ENCODE data around the gene NOMO2. TPM values are rescaled to one million over a fixed set of nuclear protein-coding genes. Genes with fewer than 3 reads are reported as not detected.
A peak's percentile ranks its signal among the peaks of the same experiment; 100 is the strongest.
"Not testable (repeated sequence)": the region's sequence is repeated elsewhere in the genome, so short reads cannot be mapped to it uniquely, and the experiment has no call there.

NOMO2 gene
- total and polyA plus RNA-seq, 10 of the 15 experiments (the other 5 are each of a cell fraction or from before 2014, with no cell fraction given) = 30.2 to 110 (median 73.2) TPM

- RAD21 ChIA-PET (ENCODE audit: unreplicated experiment); H4K20me1 ChIP-seq (ENCODE audit: control insufficient read depth, insufficient read depth); H3K79me2 ChIP-seq (ENCODE audit: control insufficient read depth, insufficient read depth, low read length); H3K9me3 ChIP-seq (replicated peaks; ENCODE audit: control insufficient read depth, insufficient read depth, low read length); CTCF ChIA-PET; POLR2A ChIA-PET; H3K36me3 ChIP-seq (ENCODE audit: control insufficient read depth in 2 of 2, insufficient read depth in 2 of 2, low read length in 1 of 2); intact Hi-C loops (cut with micrococcal nuclease; ENCODE audit: unreplicated experiment); in situ Hi-C loops (cut with MboI); SMC1A ChIA-PET (ENCODE audit: uncharacterized antibody, unreplicated experiment); H2AFZ ChIP-seq (ENCODE audit: control insufficient read depth, low read depth, low read length); ATAC-seq; FAIRE-seq; H3K27ac ChIP-seq (ENCODE audit: control insufficient read depth, insufficient read depth); BruUV-seq (replicated peaks); H3K9ac ChIP-seq (ENCODE audit: control insufficient read depth, insufficient read depth, low read length); DNase-seq (ENCODE audit: low read depth, low spot score); H3K4me2 ChIP-seq (ENCODE audit: control insufficient read depth, insufficient read depth); H3K4me1 ChIP-seq (ENCODE audit: control insufficient read depth, insufficient read depth, low read length); H3K4me3 ChIP-seq; H3K27me3 ChIP-seq (replicated peaks in 1 of 2; ENCODE audit: control insufficient read depth in 2 of 2, insufficient read depth in 2 of 2, low read length in 1 of 2): not testable (repeated sequence)
- TF ChIP-seq FOXK2 (IDR thresholded peaks at IDR 0.05) = 0 out of 2 replicates have a peak, but pooled peaks have one; percentile 28
- WGBS (ENCODE audit: insufficient coverage, insufficient replicate concordance, low lambda C conversion rate, missing lambda C conversion rate) = no CpG with 5 or more reads among the region's 25 CpGs
These were observed 175.4 kb downstream of the NOMO2 start for GRCh38 chr16:18386517-18386916.

GRCh38 chr16:18385285-18385684 lies 176.6 kb downstream of the NOMO2 start:
- H3K36me3 ChIP-seq (ENCODE audit: control insufficient read depth in 2 of 2, insufficient read depth in 2 of 2, low read length in 1 of 2); CTCF ChIA-PET; DNase-seq (ENCODE audit: low read depth, low spot score); intact Hi-C loops (cut with micrococcal nuclease; ENCODE audit: unreplicated experiment); H3K27ac ChIP-seq (ENCODE audit: control insufficient read depth, insufficient read depth); in situ Hi-C loops (cut with MboI); RAD21 ChIA-PET (ENCODE audit: unreplicated experiment); H2AFZ ChIP-seq (ENCODE audit: control insufficient read depth, low read depth, low read length); H4K20me1 ChIP-seq (ENCODE audit: control insufficient read depth, insufficient read depth); H3K4me3 ChIP-seq; H3K4me1 ChIP-seq (ENCODE audit: control insufficient read depth, insufficient read depth, low read length); ATAC-seq; H3K4me2 ChIP-seq (ENCODE audit: control insufficient read depth, insufficient read depth); H3K79me2 ChIP-seq (ENCODE audit: control insufficient read depth, insufficient read depth, low read length); H3K27me3 ChIP-seq (replicated peaks in 1 of 2; ENCODE audit: control insufficient read depth in 2 of 2, insufficient read depth in 2 of 2, low read length in 1 of 2); H3K9ac ChIP-seq (ENCODE audit: control insufficient read depth, insufficient read depth, low read length); BruUV-seq (replicated peaks); FAIRE-seq; POLR2A ChIA-PET; SMC1A ChIA-PET (ENCODE audit: uncharacterized antibody, unreplicated experiment); H3K9me3 ChIP-seq (replicated peaks; ENCODE audit: control insufficient read depth, insufficient read depth, low read length): not testable (repeated sequence)
- WGBS (ENCODE audit: insufficient coverage, insufficient replicate concordance, low lambda C conversion rate, missing lambda C conversion rate) = no CpG with 5 or more reads among the region's 33 CpGs

GRCh38 chr16:18384869-18385268 lies 177.0 kb downstream of the NOMO2 start:
- WGBS (ENCODE audit: insufficient coverage, insufficient replicate concordance, low lambda C conversion rate, missing lambda C conversion rate) = no CpG with 5 or more reads among the region's 31 CpGs
- ATAC-seq; SMC1A ChIA-PET (ENCODE audit: uncharacterized antibody, unreplicated experiment); H3K4me2 ChIP-seq (ENCODE audit: control insufficient read depth, insufficient read depth); H4K20me1 ChIP-seq (ENCODE audit: control insufficient read depth, insufficient read depth); H3K9ac ChIP-seq (ENCODE audit: control insufficient read depth, insufficient read depth, low read length); H3K36me3 ChIP-seq (ENCODE audit: control insufficient read depth in 2 of 2, insufficient read depth in 2 of 2, low read length in 1 of 2); H3K9me3 ChIP-seq (replicated peaks; ENCODE audit: control insufficient read depth, insufficient read depth, low read length); H3K79me2 ChIP-seq (ENCODE audit: control insufficient read depth, insufficient read depth, low read length); H3K27ac ChIP-seq (ENCODE audit: control insufficient read depth, insufficient read depth); H3K4me1 ChIP-seq (ENCODE audit: control insufficient read depth, insufficient read depth, low read length); in situ Hi-C loops (cut with MboI); H3K4me3 ChIP-seq; H2AFZ ChIP-seq (ENCODE audit: control insufficient read depth, low read depth, low read length); RAD21 ChIA-PET (ENCODE audit: unreplicated experiment); H3K27me3 ChIP-seq (replicated peaks in 1 of 2; ENCODE audit: control insufficient read depth in 2 of 2, insufficient read depth in 2 of 2, low read length in 1 of 2); CTCF ChIA-PET; POLR2A ChIA-PET; FAIRE-seq; BruUV-seq (replicated peaks); DNase-seq (ENCODE audit: low read depth, low spot score); intact Hi-C loops (cut with micrococcal nuclease; ENCODE audit: unreplicated experiment): not testable (repeated sequence)

- RAD21 ChIA-PET (ENCODE audit: unreplicated experiment); FAIRE-seq; H3K4me1 ChIP-seq (ENCODE audit: control insufficient read depth, insufficient read depth, low read length); POLR2A ChIA-PET; H3K36me3 ChIP-seq (ENCODE audit: control insufficient read depth in 2 of 2, insufficient read depth in 2 of 2, low read length in 1 of 2); H3K27me3 ChIP-seq (replicated peaks in 1 of 2; ENCODE audit: control insufficient read depth in 2 of 2, insufficient read depth in 2 of 2, low read length in 1 of 2); H3K79me2 ChIP-seq (ENCODE audit: control insufficient read depth, insufficient read depth, low read length); intact Hi-C loops (cut with micrococcal nuclease; ENCODE audit: unreplicated experiment); H3K4me2 ChIP-seq (ENCODE audit: control insufficient read depth, insufficient read depth); H3K9ac ChIP-seq (ENCODE audit: control insufficient read depth, insufficient read depth, low read length); H3K4me3 ChIP-seq; in situ Hi-C loops (cut with MboI); H2AFZ ChIP-seq (ENCODE audit: control insufficient read depth, low read depth, low read length); H3K9me3 ChIP-seq (replicated peaks; ENCODE audit: control insufficient read depth, insufficient read depth, low read length); SMC1A ChIA-PET (ENCODE audit: uncharacterized antibody, unreplicated experiment); CTCF ChIA-PET; BruUV-seq (replicated peaks); H4K20me1 ChIP-seq (ENCODE audit: control insufficient read depth, insufficient read depth); DNase-seq (ENCODE audit: low read depth, low spot score); H3K27ac ChIP-seq (ENCODE audit: control insufficient read depth, insufficient read depth); ATAC-seq: not testable (repeated sequence)
- 86% methylated on average over 8 of the region's 25 CpGs for WGBS (ENCODE audit: insufficient coverage, insufficient replicate concordance, low lambda C conversion rate, missing lambda C conversion rate)
These were observed 177.7 kb downstream of the NOMO2 start for GRCh38 chr16:18384098-18384636.

All from GM12878 (cell line).